ENCODE results near the gene ANAPC13.

DNA sequence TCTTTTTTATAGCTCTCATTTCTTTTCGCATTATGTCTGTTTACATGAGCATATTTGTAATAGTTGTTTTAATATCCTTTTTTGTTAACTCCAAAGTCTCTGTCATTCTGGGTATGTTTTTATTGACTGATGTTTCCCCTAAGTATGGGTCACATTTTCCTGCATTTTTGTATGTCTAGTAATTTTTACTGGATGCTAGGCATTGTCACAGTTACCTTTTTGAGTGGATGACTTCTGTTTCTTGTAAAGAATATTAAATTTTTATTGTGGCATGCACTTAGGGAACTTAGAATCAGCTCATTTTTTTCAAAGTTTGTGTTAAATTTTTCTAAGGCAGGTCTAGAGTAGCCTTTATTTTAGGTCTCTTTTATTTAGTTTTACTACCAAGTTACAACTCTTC lies 40.7 kb downstream of the ANAPC13 start:
- TF ChIP-seq, protein P1, sequence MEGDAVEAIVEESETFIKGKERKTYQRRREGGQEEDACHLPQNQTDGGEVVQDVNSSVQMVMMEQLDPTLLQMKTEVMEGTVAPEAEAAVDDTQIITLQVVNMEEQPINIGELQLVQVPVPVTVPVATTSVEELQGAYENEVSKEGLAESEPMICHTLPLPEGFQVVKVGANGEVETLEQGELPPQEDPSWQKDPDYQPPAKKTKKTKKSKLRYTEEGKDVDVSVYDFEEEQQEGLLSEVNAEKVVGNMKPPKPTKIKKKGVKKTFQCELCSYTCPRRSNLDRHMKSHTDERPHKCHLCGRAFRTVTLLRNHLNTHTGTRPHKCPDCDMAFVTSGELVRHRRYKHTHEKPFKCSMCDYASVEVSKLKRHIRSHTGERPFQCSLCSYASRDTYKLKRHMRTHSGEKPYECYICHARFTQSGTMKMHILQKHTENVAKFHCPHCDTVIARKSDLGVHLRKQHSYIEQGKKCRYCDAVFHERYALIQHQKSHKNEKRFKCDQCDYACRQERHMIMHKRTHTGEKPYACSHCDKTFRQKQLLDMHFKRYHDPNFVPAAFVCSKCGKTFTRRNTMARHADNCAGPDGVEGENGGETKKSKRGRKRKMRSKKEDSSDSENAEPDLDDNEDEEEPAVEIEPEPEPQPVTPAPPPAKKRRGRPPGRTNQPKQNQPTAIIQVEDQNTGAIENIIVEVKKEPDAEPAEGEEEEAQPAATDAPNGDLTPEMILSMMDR (conservative IDR thresholded peaks at IDR 0.05; ENCODE audit: low read depth, low read length) = no peak
- TF ChIP-seq, protein P2, sequence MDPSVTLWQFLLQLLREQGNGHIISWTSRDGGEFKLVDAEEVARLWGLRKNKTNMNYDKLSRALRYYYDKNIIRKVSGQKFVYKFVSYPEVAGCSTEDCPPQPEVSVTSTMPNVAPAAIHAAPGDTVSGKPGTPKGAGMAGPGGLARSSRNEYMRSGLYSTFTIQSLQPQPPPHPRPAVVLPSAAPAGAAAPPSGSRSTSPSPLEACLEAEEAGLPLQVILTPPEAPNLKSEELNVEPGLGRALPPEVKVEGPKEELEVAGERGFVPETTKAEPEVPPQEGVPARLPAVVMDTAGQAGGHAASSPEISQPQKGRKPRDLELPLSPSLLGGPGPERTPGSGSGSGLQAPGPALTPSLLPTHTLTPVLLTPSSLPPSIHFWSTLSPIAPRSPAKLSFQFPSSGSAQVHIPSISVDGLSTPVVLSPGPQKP (IDR thresholded peaks at IDR 0.05; ENCODE audit: borderline replicate concordance, low read depth, low read length) = no peak
- TF ChIP-seq MXI1 (IDR thresholded peaks at IDR 0.05; ENCODE audit: borderline replicate concordance, low read depth, low read length) = no peak
- no peak for TF ChIP-seq POLR2A (IDR thresholded peaks at IDR 0.05; ENCODE audit: low read depth, low read length)
- TF ChIP-seq CEBPB (IDR thresholded peaks at IDR 0.05; ENCODE audit: low read depth, low read length) = no peak
- TF ChIP-seq RAD21 (IDR thresholded peaks at IDR 0.05; ENCODE audit: low read length) = no peak
- no peak for TF ChIP-seq RCOR1 (IDR thresholded peaks at IDR 0.05; ENCODE audit: insufficient replicate concordance, low read length)
- TF ChIP-seq, protein P3, sequence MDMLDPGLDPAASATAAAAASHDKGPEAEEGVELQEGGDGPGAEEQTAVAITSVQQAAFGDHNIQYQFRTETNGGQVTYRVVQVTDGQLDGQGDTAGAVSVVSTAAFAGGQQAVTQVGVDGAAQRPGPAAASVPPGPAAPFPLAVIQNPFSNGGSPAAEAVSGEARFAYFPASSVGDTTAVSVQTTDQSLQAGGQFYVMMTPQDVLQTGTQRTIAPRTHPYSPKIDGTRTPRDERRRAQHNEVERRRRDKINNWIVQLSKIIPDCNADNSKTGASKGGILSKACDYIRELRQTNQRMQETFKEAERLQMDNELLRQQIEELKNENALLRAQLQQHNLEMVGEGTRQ (IDR thresholded peaks at IDR 0.05; ENCODE audit: low read depth, low read length) = no peak
- TF ChIP-seq RFX5 (IDR thresholded peaks at IDR 0.05; ENCODE audit: low read depth, low read length) = no peak
- TF ChIP-seq SMC3 (IDR thresholded peaks at IDR 0.05; ENCODE audit: low read depth, low read length) = no peak
- no peak for TF ChIP-seq MAFK (IDR thresholded peaks at IDR 0.05; ENCODE audit: low read depth, low read length)

Data from IMR-90 (cell line).